Stimulated activated CD8-positive, alpha-beta memory T cell treated with anti-CD3 and anti-CD28 coated beads, Interleukin-4, amount 100 ng/mL, for 1 hour (primary cell): ENCODE data around the gene CFAP97.
"Not testable (repeated sequence)": the region's sequence is repeated elsewhere in the genome, so short reads cannot be mapped to it uniquely, and the experiment has no call there.

Experiments used
- DNase-seq, 2 donors: peaks; one replicate each; pipeline ENCODE4 v3.0.0-alpha.2; 2020; ENCODE audit warnings: low read depth in 2 of 2, low spot score in 1 of 2

The CFAP97 gene

GRCh38 chr4:185201977-185202962 lies 1.5 kb downstream of the CFAP97 start:
- DNase-seq: no peak

DNA sequence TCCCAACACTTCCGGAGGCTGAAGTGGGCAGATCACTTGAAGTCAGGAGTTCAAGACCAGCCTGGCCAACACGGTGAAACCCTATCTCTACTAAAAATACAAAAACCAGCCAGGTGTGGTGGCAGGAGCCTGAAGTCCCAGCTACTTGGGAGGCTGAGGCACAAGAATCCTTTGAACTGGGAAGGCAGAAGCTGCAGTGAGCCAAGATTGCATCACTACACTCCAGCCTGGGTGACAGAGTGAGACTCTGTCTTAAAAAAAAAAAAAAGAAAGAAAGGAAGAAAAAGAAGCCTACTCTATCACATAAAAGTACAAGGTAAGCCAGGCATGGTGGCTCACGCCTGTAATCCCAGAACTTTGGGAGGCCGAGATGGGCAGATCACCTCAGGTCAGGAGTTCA lies 5.6 kb downstream of the CFAP97 start:
- not testable (repeated sequence) for DNase-seq

GRCh38 chr4:185196437-185196836 lies 7.4 kb downstream of the CFAP97 start:
- DNase-seq: no peak

DNA sequence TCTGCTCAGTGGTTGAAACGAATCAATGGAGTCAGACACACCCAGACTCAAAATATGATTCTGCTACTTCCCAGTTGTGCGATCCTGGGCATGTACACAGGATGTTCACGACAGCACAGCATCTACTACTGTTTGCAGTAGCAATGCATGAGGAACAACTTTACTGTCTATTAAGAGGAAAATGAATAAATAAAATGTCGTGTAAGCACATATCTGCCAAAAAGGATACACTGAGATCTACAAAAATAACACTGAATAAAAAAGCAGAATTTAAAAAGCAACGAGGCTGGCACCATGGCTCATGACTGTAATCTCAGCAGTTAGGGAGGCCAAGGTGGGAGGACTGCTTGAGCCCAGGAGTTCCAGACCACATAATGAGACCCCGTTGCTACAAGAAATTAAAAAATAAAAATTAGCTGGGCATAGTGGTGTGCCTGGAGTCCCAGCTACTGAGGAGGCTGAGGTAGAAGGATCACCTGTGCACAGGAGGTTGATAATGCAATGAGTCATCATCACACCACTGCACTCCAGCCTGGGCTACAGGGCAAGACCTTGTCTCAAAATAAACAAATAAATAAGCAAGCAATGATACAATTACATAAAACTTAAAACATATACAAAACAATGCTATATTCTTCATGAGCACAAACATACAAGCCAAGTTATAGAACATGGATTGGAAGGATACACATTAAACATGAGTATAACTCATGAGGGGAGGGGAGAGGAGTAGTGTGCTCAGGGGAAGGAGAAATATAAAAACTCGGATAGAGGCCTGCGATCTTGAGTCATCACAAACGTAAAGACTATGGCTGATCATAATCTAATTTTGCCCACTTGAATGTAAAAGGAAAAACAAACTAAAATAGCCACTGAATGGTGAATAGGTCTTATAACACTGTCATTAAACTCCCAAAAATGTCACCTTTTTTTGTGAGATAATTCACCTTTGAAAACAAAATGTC lies 8.6 kb downstream of the CFAP97 start:
- no peak for DNase-seq

GRCh38 chr4:185192059-185192458 lies 11.7 kb downstream of the CFAP97 start:
- DNase-seq: no peak

GRCh38 chr4:185190306-185190856 lies 13.4 kb downstream of the CFAP97 start:
- DNase-seq: no peak

GRCh38 chr4:185189606-185190305 lies 14.0 kb downstream of the CFAP97 start:
- no peak for DNase-seq

DNA sequence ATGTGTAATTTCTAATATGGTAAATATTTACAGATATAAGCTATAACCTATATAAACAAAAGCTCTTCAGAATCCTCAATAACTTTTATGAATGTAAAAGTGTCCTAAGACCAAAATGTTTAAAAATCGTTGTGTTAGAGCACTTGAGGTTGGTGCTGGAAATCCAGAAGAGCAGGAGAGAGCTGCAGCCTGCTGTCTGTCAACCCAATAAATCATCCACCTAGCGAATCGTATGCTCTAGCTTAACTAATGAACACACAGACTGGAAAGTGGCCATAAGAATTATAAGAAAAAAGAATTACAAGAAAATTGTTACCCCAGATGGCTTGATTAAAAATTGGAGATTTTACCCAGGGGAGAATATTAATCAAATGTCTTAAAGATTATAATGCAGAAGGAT lies 17.0 kb downstream of the CFAP97 start:
- DNase-seq: no peak

DNA sequence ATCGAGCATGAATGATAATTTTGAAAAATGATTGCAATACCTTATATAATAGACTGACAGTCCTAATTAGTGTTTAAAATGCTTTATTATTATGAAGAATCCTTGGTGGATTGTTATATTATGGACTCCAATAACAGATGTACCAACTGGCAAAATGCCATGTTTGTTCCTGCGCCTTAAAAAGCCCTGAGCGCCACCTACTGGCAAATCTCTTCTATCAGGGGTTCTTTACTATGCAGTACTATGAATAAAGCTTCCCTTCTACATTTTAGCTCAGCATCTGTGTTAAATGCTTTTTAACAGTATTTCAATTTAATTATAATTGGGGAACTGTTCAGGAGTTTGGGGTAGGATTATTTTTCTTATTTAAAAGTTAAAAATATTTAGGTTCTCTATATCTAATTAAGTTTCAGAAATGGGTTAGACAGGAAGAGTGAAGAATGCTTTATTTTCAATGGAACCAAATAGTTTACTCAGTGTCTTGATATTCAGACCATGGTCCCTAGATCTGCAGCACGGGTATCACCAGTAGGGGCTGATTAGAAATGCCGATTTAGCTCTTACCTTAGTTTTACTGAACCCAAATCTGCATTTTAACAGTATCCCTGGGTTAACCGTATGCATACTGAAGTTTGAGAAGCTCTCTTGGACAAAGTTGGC lies 20.0 kb downstream of the CFAP97 start:
- peak; percentile 33 to 57 for DNase-seq

- no peak for DNase-seq
Observed at GRCh38 chr4:185182239-185182638, 21.6 kb downstream of the CFAP97 start.

GRCh38 chr4:185179488-185179887 lies 24.3 kb downstream of the CFAP97 start:
- no peak for DNase-seq

DNA sequence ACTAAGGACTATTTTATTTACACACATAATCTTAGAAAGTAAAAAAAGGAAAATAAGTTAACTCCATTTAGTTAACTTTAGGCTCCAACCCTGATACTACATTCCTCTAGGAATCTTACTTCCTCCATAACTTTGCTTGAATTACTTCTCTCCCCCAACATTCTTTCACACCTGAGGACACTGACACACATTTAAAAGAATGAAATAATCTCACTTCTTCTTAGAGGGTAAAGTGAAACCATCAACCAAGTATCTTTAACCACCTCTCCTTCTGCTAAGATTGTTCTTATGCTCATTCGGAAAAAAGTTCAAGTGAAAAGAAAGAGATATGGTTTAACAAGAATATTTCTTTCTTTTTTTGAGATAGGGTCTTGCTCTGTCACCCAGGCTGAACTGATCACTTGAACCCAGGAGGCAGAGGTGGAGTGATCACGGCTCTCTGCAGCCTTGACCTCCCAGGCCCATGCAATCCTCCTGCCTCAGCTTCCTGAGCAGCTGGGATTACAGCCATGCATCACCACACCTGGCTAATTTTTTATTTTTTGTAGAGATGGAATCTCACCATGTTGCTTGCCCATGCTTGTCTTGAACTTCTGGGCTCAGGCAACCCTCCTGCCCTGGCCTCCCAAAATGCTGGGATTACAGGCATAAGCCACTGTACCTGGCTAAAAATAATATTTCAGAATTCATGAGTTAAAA lies 32.3 kb downstream of the CFAP97 start:
- no peak for DNase-seq

- DNase-seq: no peak
Observed at GRCh38 chr4:185167234-185167633, 36.6 kb downstream of the CFAP97 start.

GRCh38 chr4:185165605-185166063 lies 38.2 kb downstream of the CFAP97 start:
- DNase-seq: no peak

- no peak for DNase-seq
Observed at GRCh38 chr4:185151296-185151695, 52.5 kb downstream of the CFAP97 start.

DNA sequence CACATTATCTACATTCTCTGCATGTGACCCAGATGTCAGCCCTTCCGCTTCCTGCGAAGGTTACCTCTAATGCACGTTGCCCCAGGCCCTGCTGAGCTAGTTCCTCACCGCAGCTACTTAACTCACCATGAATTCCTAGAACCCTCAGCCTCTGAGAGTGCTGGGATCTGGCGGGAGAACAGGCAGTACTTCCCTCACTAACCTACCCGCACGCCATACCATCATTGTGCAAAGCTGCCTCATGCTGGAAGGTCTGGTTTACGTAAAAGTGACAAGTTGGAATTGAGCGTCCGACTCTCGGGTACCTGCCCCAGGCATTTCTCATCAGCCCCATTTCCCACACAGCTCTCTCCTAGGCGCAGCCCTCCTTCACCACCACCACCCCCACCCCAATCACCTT lies 54.4 kb downstream of the CFAP97 start:
- DNase-seq: no peak

GRCh38 chr4:185145572-185145971 lies 58.2 kb downstream of the CFAP97 start:
- DNase-seq: no peak

- no peak for DNase-seq
Observed at GRCh38 chr4:185144601-185145240, 59.1 kb downstream of the CFAP97 start.

- no peak for DNase-seq
Observed at GRCh38 chr4:185143601-185143969, 60.2 kb downstream of the CFAP97 start.
